HPDE6-E6E7 (cell line): ENCODE data around the gene MPPED1.

ENCODE experiments used
- DNase-seq: peaks from one replicate; pipeline ENCODE4 v3.0.0; 2011; ENCODE audit warnings: missing footprints; ENCODE audit errors: extremely low spot score

MPPED1 gene

GRCh38 chr22:43411869-43412807 is at the start of gene MPPED1:
MPPED1 (plus strand) TSS chr22:43412014; CDS start chr22:43424986, 12,972 bp downstream.
- DNase-seq: no peak

- DNase-seq: no peak
Observed at GRCh38 chr22:43363315-43364168, 48.3 kb upstream of the MPPED1 start.

- no peak for DNase-seq
Observed at GRCh38 chr22:43364169-43364435, 47.7 kb upstream of the MPPED1 start.

- DNase-seq: no peak
Observed at GRCh38 chr22:43365715-43366440, 45.9 kb upstream of the MPPED1 start.

GRCh38 chr22:43370036-43370435 is 41.8 kb upstream of the MPPED1 start:
- DNase-seq: no peak

- no peak for DNase-seq
Observed at GRCh38 chr22:43375951-43376455, 35.8 kb upstream of the MPPED1 start.

GRCh38 chr22:43376765-43377547 is 34.9 kb upstream of the MPPED1 start:
- no peak for DNase-seq

GRCh38 chr22:43377548-43377895 is 34.3 kb upstream of the MPPED1 start:
- DNase-seq: no peak

- DNase-seq: no peak
Observed at GRCh38 chr22:43377896-43378704, 33.7 kb upstream of the MPPED1 start.

- no peak for DNase-seq
Observed at GRCh38 chr22:43381693-43382092, 30.1 kb upstream of the MPPED1 start.

GRCh38 chr22:43384863-43385262 is 27.0 kb upstream of the MPPED1 start:
- no peak for DNase-seq

GRCh38 chr22:43385770-43386641 is 25.8 kb upstream of the MPPED1 start:
- DNase-seq: peak; percentile 59

- DNase-seq: no peak
Observed at GRCh38 chr22:43387815-43388214, 24.0 kb upstream of the MPPED1 start.

GRCh38 chr22:43388420-43388851 is 23.4 kb upstream of the MPPED1 start:
- peak; percentile 49 for DNase-seq

- no peak for DNase-seq
Observed at GRCh38 chr22:43389227-43389836, 22.5 kb upstream of the MPPED1 start.

GRCh38 chr22:43390166-43390565 is 21.6 kb upstream of the MPPED1 start:
- DNase-seq: no peak

GRCh38 chr22:43390872-43391271 is 20.9 kb upstream of the MPPED1 start:
- DNase-seq: no peak

- no peak for DNase-seq
Observed at GRCh38 chr22:43391306-43391705, 20.5 kb upstream of the MPPED1 start.
